SK-N-SH treated with all-trans-retinoic acid at 6 μM for 48 hours (cell line): ENCODE results near the gene HSF2.

Experiments
- CSRNP3 ChIP-seq: fragments of 250-450 bp; sonication (Bioruptor Pico); IDR thresholded peaks from 2 replicates; pipeline ENCODE4 v1.5.1; 2021; ENCODE audit warnings: mild to moderate bottlenecking, moderate library complexity
- ISL1 ChIP-seq: fragments of 250-450 bp; sonication (Bioruptor Pico); IDR thresholded peaks from 2 replicates; pipeline ENCODE4 v2.1.2; 2022; ENCODE audit warnings: mild to moderate bottlenecking, moderate library complexity
- OSR1 ChIP-seq: fragments of 250-450 bp; sonication (Bioruptor Pico); IDR thresholded peaks from 2 replicates; pipeline ENCODE4 v1.8.0; 2022; ENCODE audit warnings: moderate library complexity, mild to moderate bottlenecking, inconsistent platforms
- PATZ1 ChIP-seq: fragments of 250-450 bp; sonication (Bioruptor Pico); IDR thresholded peaks from 2 replicates; pipeline ENCODE4 v1.8.0; 2020; ENCODE audit warnings: mild to moderate bottlenecking, moderate library complexity, borderline replicate concordance
- RARB ChIP-seq: fragments of 250-450 bp; sonication (Bioruptor Pico); IDR thresholded peaks from 2 replicates; pipeline ENCODE4 v1.8.0; 2021; ENCODE audit warnings: mild to moderate bottlenecking, moderate library complexity
- SNAI2 ChIP-seq: fragments of 250-450 bp; sonication (Bioruptor Pico); IDR thresholded peaks from 2 replicates; pipeline ENCODE4 v1.5.0; 2020; ENCODE audit warnings: mild to moderate bottlenecking, moderate library complexity
- ZFP30 ChIP-seq: fragments of 450-650 bp; formaldehyde crosslinking; IDR thresholded peaks from 2 replicates; pipeline ENCODE4 v1.5.0; 2022; ENCODE audit warnings: mild to moderate bottlenecking, moderate library complexity

- TF ChIP-seq PATZ1 (no peak), OSR1 (no peak), RARB (no peak), ISL1 (CRISPR knock-in tag) (no peak), ZFP30 (CRISPR knock-in tag) (no peak), SNAI2 (CRISPR knock-in tag) (no peak), CSRNP3 (CRISPR knock-in tag) (no peak)
Observed at GRCh38 chr6:122352981-122353664, 46.3 kb upstream of the HSF2 start.
